Neutrophil (primary cell): Measurements from ENCODE around the gene CH25H.
"Not testable (repeated sequence)": the region's sequence is repeated elsewhere in the genome, so short reads cannot be mapped to it uniquely, and the experiment has no call there.

Experiments used
- H3K27ac ChIP-seq: fragments of 200-600 bp; sonication (generic); 2 replicates; pipeline ENCODE4 v1.5.1; 2016; ENCODE audit warnings: mild to moderate bottlenecking, moderate library complexity
- H3K27me3 ChIP-seq: fragments of 200-600 bp; sonication (generic); 2 replicates; pipeline ENCODE4 v1.6.0; 2016; ENCODE audit warnings: mild to moderate bottlenecking
- H3K36me3 ChIP-seq: fragments of 200-600 bp; sonication (generic); 2 replicates; pipeline ENCODE4 v1.5.1; 2017
- H3K4me1 ChIP-seq, 2 experiments: fragments of 200-600 bp in 1 of 2; sonication (generic) in 1 of 2; 1 replicate in 1 of 2; 2 replicates in 1 of 2; pipeline versions ENCODE4 v1.5.1 to v1.6.1; 2013 to 2016; ENCODE audit warnings: low read depth in 1 of 2, low read length in 1 of 2, mild to moderate bottlenecking in 1 of 2, moderate library complexity in 1 of 2; ENCODE audit not compliant: control insufficient read depth in 1 of 2, insufficient read depth in 1 of 2
- H3K4me3 ChIP-seq, 2 experiments: fragments of 200-600 bp in 1 of 2; sonication (generic) in 1 of 2; 1 replicate in 1 of 2; 2 replicates in 1 of 2; pipeline ENCODE4 v1.5.1; 2013 to 2016; ENCODE audit warnings: low read depth in 1 of 2, low read length in 1 of 2, mild to moderate bottlenecking in 1 of 2, moderate library complexity in 1 of 2
- H3K9me3 ChIP-seq: fragments of 200-600 bp; sonication (generic); 2 replicates; pipeline ENCODE4 v1.5.1; 2016
- TF ChIP-seq, protein P1 (sequence below): fragments of 200-600 bp; sonication (generic); IDR thresholded peaks from 2 replicates; pipeline ENCODE4 v1.5.1; 2016; ENCODE audit warnings: antibody characterized with exemption

The CH25H gene, protein sequence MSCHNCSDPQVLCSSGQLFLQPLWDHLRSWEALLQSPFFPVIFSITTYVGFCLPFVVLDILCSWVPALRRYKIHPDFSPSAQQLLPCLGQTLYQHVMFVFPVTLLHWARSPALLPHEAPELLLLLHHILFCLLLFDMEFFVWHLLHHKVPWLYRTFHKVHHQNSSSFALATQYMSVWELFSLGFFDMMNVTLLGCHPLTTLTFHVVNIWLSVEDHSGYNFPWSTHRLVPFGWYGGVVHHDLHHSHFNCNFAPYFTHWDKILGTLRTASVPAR

DNA sequence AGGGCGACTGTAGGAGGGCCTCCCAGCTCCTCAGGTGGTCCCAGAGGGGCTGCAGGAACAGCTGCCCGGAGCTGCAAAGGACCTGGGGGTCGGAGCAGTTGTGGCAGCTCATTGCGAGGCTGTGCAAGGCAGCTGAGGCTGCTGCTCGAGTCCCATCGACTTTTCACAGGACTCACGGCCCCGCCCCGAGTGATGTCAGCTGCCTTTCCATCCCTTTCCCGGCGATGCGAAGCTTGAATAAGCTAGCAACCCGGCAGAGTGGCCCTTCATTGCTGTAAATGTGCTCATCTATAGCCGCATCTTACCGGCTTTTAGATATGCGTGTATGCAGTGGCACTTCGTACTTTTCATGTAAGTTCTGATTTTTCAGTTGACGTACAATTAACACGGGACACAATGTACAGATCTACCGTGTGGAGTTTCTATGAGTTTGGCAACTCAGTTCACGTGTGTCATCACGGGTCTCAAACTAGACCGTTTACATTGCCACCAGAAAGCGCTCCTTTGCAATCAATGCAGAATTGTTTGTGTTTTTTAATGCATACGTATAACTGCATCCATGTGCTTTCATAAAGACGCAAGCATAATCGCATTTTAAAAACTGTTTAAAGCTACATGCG, at the start of gene CH25H:
TSS of gene CH25H (minus strand) at position 137 of the 620 bp plus-strand sequence. CDS start at position 112, 25 bp downstream.
- H3K27me3 ChIP-seq = peaks cover 99% of the 10 kb centered on the region
- H3K4me1 ChIP-seq = peaks cover 23 to 24% of the 10 kb centered on the region in 2 experiments
- peak within 1 kb of the TSS; percentile 61 to 65 for H3K4me3 ChIP-seq
- H3K27ac ChIP-seq = no peak within 1 kb of the TSS
- no peaks in the 10 kb centered on the region for H3K36me3 ChIP-seq
- TF ChIP-seq, protein P1, sequence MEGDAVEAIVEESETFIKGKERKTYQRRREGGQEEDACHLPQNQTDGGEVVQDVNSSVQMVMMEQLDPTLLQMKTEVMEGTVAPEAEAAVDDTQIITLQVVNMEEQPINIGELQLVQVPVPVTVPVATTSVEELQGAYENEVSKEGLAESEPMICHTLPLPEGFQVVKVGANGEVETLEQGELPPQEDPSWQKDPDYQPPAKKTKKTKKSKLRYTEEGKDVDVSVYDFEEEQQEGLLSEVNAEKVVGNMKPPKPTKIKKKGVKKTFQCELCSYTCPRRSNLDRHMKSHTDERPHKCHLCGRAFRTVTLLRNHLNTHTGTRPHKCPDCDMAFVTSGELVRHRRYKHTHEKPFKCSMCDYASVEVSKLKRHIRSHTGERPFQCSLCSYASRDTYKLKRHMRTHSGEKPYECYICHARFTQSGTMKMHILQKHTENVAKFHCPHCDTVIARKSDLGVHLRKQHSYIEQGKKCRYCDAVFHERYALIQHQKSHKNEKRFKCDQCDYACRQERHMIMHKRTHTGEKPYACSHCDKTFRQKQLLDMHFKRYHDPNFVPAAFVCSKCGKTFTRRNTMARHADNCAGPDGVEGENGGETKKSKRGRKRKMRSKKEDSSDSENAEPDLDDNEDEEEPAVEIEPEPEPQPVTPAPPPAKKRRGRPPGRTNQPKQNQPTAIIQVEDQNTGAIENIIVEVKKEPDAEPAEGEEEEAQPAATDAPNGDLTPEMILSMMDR = no peak
- H3K9me3 ChIP-seq = no peaks in the 10 kb centered on the region

DNA sequence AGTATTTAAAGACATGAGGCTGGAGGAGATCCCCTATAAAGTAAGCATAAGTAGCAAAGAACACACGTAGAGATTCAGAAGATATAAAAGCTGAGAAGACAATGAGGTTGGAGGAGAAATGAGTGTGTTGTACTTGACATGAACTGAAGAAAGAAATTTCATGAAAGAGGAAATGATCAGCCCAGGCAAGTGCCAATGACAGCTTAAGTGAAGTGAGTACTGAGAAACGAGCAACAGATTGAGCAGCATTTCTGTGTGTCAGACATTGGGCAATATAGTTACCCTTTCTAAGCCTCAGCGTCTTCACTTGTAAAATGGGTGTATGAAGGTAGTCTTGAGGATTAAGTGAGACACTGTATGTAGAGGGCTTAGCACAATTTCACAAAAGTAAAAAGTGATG, 49.2 kb upstream of the CH25H start:
- H3K4me3 ChIP-seq = no peak overlapping the region
- H3K27me3 ChIP-seq = peaks cover 12% of the 10 kb centered on the region
- H3K4me1 ChIP-seq = peaks cover 20 to 23% of the 10 kb centered on the region in 2 experiments
- H3K27ac ChIP-seq = no peak overlapping the region
- TF ChIP-seq, protein P1 = no peak
- no peaks in the 10 kb centered on the region for H3K9me3 ChIP-seq
- no peaks in the 10 kb centered on the region for H3K36me3 ChIP-seq

DNA sequence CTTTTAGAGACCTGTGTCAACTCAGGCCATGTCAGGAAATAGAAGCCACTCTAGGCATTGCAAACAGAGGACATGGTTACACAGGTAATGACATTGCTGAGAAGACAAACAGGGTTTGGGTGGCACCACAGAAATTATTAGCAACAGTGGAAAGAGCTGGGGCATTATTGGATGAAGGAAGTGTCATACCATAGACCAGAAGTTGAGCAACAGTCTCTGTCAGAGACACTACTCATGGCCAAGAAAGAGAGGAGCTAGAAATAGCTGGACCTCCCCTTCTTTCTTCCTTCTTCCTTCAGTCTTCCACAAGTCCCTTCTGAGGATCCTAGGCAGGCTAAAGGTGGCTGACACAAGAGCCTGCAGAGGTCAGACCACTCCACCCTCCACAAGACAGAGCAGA, 48.7 kb upstream of the CH25H start:
- TF ChIP-seq, protein P1 = no peak
- Histone ChIP-seq H3K27me3 (peaks cover 17% of the 10 kb centered on the region), H3K4me1 (peaks cover 22 to 29% of the 10 kb centered on the region in 2 experiments), H3K27ac (no peak overlapping the region), H3K36me3 (no peaks in the 10 kb centered on the region), H3K9me3 (no peaks in the 10 kb centered on the region), H3K4me3 (no peak overlapping the region)

DNA sequence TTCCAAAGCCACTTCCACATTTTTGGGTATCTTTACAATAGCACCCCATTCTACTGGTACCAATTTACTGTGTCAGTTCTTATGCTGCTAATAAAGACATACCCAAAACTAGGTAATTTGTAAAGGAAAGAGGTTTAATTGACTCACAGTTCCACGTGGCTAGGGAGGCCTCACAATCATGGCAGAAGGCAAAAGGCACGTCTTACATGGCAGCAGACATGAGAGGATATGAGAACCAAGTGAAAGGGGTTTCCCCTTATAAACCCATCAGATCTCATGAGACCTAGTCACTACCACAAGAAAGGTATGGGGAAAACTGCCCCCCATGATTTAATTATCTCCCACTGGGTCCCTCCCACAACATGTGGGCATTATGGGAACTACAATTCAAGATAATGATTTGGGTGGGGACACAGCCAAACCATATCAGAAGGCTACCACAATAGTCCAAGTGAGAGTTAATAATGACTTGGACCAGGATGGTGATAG, 48.0 kb upstream of the CH25H start:
- not testable (repeated sequence) for H3K9me3 ChIP-seq, H3K36me3 ChIP-seq, H3K4me3 ChIP-seq, H3K27ac ChIP-seq
- peaks cover 18 to 23% of the 10 kb centered on the region in 2 experiments for H3K4me1 ChIP-seq
- H3K27me3 ChIP-seq = peaks cover 24% of the 10 kb centered on the region

DNA sequence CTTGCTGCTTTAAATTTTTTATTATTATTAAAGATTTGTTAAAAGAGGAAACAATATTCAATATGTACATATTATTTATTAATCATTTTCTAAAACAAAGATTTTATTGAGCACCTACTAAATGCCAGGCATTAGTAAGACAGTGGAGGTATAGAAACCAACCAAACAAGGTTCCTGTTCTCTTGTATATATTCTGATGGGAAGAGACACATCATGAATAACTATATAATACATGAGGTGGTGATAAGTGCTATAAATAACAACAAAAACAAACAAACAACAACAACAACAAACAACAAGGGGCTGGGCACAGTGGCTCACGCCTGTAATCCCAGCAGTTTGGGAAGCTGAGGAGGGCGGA, 45.1 kb upstream of the CH25H start:
- Histone ChIP-seq H3K27me3 (peaks cover 22% of the 10 kb centered on the region), H3K4me3 (peak overlapping the region; percentile 62 to 74), H3K4me1 (peaks cover 18 to 23% of the 10 kb centered on the region in 2 experiments), H3K36me3 (no peaks in the 10 kb centered on the region), H3K9me3 (no peaks in the 10 kb centered on the region), H3K27ac (no peak overlapping the region)
- TF ChIP-seq, protein P1 = no peak
